Heart left ventricle (tissue), 16 donors: Measurements from ENCODE around the gene ZNF618. TPM values are rescaled to one million over a fixed set of nuclear protein-coding genes. Genes with fewer than 3 reads are reported as not detected.

Experiments
- ATAC-seq, 4 donors: fragments of 200-7000 bp; cut with Tn5 transposase; one replicate each; pipeline ENCODE4 v1.9.1; 2020 to 2022; ENCODE audit warnings: moderate library complexity in 4 of 4, mild to moderate bottlenecking in 3 of 4, moderate number of reproducible peaks in 1 of 4
- DNase-seq, 5 donors: peaks; one replicate each; pipeline ENCODE4 v3.0.0-alpha.2; 2020
- H3K27ac ChIP-seq, 12 donors: fragments of 200-600 bp; sonication (generic) in 4 of 12; one replicate each; pipeline versions ENCODE4 v1.5.0 to v1.8.0; 2016 to 2022; ENCODE audit warnings: mild to moderate bottlenecking in 2 of 12
- H3K27me3 ChIP-seq, 9 donors: fragments of 200-600 bp; sonication (generic) in 2 of 9; one replicate each; pipeline versions ENCODE4 v1.5.1 to v1.8.0; 2016 to 2022; ENCODE audit warnings: mild to moderate bottlenecking in 3 of 9
- H3K36me3 ChIP-seq, 9 donors: fragments of 200-600 bp; sonication (generic) in 2 of 9; one replicate each; pipeline versions ENCODE4 v1.5.0 to v1.8.0; 2018 to 2022; ENCODE audit warnings: mild to moderate bottlenecking in 2 of 9
- H3K4me1 ChIP-seq, 12 donors: fragments of 200-600 bp; sonication (generic) in 4 of 12; one replicate each; pipeline versions ENCODE4 v1.5.0 to v1.8.0; 2016 to 2022; ENCODE audit warnings: mild to moderate bottlenecking in 3 of 12
- H3K4me3 ChIP-seq, 12 donors: fragments of 200-600 bp; sonication (generic) in 4 of 12; one replicate each; pipeline versions ENCODE4 v1.5.0 to v1.8.0; 2017 to 2022; ENCODE audit warnings: mild to moderate bottlenecking in 9 of 12, moderate library complexity in 4 of 12
- H3K9me3 ChIP-seq, 12 donors: fragments of 200-600 bp; sonication (generic) in 4 of 12; one replicate each; pipeline versions ENCODE4 v1.5.0 to v1.8.0; 2016 to 2022; ENCODE audit warnings: mild to moderate bottlenecking in 1 of 12
- POLR2A ChIP-seq, 2 donors: fragments of 450-650 bp; IDR thresholded peaks; one replicate each; pipeline ENCODE4 v1.6.1; 2017; ENCODE audit warnings: antibody characterized with exemption in 2 of 2, mild to moderate bottlenecking in 2 of 2, moderate library complexity in 2 of 2
- WGBS, 4 donors: extraction: QIAGEN DNeasy Blood & Tissue Kit in 2 of 4; methylation state at CpG; one replicate each; pipeline versions ENCODE4 v1.1.5 to v1.1.7; 2013 to 2018; 5-methylcytosine and 5-hydroxymethylcytosine counted together
- intact Hi-C, 10 donors: fragments of 100-400 bp; cut with DNase I; formaldehyde crosslinking; loops; one replicate each; pipeline versions ENCODE4 v1.11.1 to v1.14.2; 2022
- polyA plus RNA-seq, 2 donors: library from polyadenylated mRNA; stranded (reverse); fragments of 200-250 nt; gene quantifications; one replicate each; pipeline ENCODE4 v1.2.3, GENCODE V29; 2013
- total RNA-seq, 9 donors: library from RNA; depleted of rRNA in 2 of 9; stranded (reverse); fragments of >200 nt in 2 of 9; fragmentation: NEBNext Ultra II Directional in 3 of 9; extraction: Animal tissue kit (Norgen Biotek cat#: 25700) in 3 of 9; gene quantifications; one replicate each; pipeline versions ENCODE4 v1.1.0 to v1.2.4, GENCODE V29; 2016 to 2023
- TF ChIP-seq, protein P1 (sequence below), 12 donors: fragments of 200-600 bp; sonication (generic) in 4 of 12; IDR thresholded peaks; one replicate each; pipeline versions ENCODE4 v1.5.0 to v1.8.0; 2018 to 2022; ENCODE audit warnings: antibody characterized with exemption in 12 of 12, mild to moderate bottlenecking in 5 of 12
- donor health status: ischemic (EF 13 %, LVEDD 7.1; RV severe dilation, severe dysfunction).
- donor health status: healthy with polysubstance abuse.
- donor health status: DM: no; HTN: yes; CAD: no.
- donor health status: DM: no; HTN: no; CAD: no.
- donor health status: ischemic (EF 25% LVEDD 6.9; RV normal size, moderate dysfunction).
- donor health status: ischemic (EF 25% LVEDD 5.7; RV mildly dilated, moderate dysfunction).
- donor health status: healthy.
- donor health status: DM: yes; HTN: yes; CAD: no.
- donor health status: ischemic (EF 35%, LVEDD 5.7; RV mildly dilated, moderate dysfunction).
- donor health status: nonischemic (EF 11% LVEDD 7.7; RV severe dilation, severe dysfunction).
- donor health status: DM: yes; HTN: yes; CAD: no.
- donor health status: PGD.
- donor health status: ischemic (EF 29% LVEDD 5.4; RV normal size, mild dysfunction).
- donor health status: nonischemic (EF 23%, LVEDD 6.1; RV moderate dilation, normal function).

ZNF618 gene
- total and polyA plus RNA-seq, 11 donors, result 0.81 to 4.2 (median 1.7) TPM

DNA sequence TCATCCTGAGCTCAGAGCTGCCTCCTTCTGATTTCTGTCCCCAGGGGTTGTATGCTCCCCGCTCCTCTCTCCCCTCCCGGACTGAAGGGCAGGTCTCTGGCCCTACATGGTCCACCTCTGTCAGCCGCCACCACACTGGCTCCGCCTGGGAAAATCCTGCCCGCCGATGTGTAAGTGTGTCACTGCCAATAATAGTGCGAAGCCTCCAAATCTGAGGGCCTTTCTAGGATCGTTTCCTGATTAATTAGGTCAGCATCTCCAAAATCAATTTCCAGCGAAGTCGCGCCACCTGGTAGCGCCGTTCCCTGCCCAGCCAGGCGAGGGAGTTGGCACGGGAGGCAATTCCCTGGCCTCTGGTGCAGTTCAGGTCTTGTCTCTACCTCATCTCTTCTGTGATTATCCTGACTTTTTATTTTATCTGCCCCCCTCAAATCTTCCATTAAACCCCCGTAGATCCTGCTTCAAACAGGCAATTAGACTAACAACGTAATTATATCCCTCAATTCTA is 73.5 kb downstream of the ZNF618 start:
- 94 to 97% (median 95%) methylated on average over 17 of the region's 17 CpGs for WGBS, 4 donors
- Histone ChIP-seq H3K36me3 (no peaks in the 10 kb centered on the region), H3K4me3 (no peak overlapping the region)

GRCh38 chr9:113950195-113951031 is 74.3 kb downstream of the ZNF618 start:
- TF ChIP-seq POLR2A (IDR thresholded peaks at IDR 0.05), result no peak
- TF ChIP-seq, protein P1, sequence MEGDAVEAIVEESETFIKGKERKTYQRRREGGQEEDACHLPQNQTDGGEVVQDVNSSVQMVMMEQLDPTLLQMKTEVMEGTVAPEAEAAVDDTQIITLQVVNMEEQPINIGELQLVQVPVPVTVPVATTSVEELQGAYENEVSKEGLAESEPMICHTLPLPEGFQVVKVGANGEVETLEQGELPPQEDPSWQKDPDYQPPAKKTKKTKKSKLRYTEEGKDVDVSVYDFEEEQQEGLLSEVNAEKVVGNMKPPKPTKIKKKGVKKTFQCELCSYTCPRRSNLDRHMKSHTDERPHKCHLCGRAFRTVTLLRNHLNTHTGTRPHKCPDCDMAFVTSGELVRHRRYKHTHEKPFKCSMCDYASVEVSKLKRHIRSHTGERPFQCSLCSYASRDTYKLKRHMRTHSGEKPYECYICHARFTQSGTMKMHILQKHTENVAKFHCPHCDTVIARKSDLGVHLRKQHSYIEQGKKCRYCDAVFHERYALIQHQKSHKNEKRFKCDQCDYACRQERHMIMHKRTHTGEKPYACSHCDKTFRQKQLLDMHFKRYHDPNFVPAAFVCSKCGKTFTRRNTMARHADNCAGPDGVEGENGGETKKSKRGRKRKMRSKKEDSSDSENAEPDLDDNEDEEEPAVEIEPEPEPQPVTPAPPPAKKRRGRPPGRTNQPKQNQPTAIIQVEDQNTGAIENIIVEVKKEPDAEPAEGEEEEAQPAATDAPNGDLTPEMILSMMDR (IDR thresholded peaks at IDR 0.05), result no peak
- H3K27ac ChIP-seq, result no peak overlapping the region
- no peaks in the 10 kb centered on the region for H3K9me3 ChIP-seq
- no peaks in the 10 kb centered on the region for H3K27me3 ChIP-seq
- DNase-seq, result no peak
- no peaks in the 10 kb centered on the region for H3K36me3 ChIP-seq
- no peak for ATAC-seq
- no peak overlapping the region for H3K4me3 ChIP-seq
- peaks cover 0 to 21% (median 2%) of the 10 kb centered on the region in 12 donors for H3K4me1 ChIP-seq
- intact Hi-C loops, result no loop called here
- whole genome bisulfite sequencing, 4 donors, result 93 to 96% (median 93%) methylated on average over 12 to 13 of the region's 13 CpGs

More for the DNA sequence above, 73.5 kb downstream of the ZNF618 start:
- Histone ChIP-seq H3K9me3 (no peaks in the 10 kb centered on the region), H3K27me3 (no peaks in the 10 kb centered on the region), H3K27ac (no peak overlapping the region), H3K4me1 (peaks cover 0 to 13% (median 1%) of the 10 kb centered on the region in 12 donors)
- DNase-seq (no peak), ATAC-seq (no peak)
- no peak for TF ChIP-seq POLR2A (IDR thresholded peaks at IDR 0.05)
- TF ChIP-seq, protein P1 (IDR thresholded peaks at IDR 0.05), result no peak
- intact Hi-C loops, result no loop called here

DNA sequence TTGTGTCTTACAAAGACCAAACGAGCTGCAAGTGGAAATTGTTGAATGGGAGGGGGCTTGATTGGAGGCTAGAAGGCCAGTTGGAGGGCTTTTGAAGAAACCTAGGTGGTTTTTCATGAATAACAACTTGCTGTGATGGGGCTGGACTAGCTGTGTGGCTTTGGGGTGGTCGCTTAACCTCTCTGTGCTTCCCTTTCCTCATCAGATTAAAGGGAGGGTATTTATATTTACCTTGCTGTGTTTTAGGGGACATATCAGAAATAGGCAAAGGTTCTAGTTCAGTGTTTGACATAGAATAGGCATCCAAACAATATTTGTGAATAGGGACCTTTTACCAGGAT is 74.9 kb downstream of the ZNF618 start:
- ATAC-seq (no peak), DNase-seq (no peak)
- Histone ChIP-seq H3K27me3 (no peaks in the 10 kb centered on the region), H3K27ac (no peak overlapping the region), H3K36me3 (no peaks in the 10 kb centered on the region), H3K4me3 (no peak overlapping the region), H3K9me3 (no peaks in the 10 kb centered on the region), H3K4me1 (peaks cover 0 to 27% (median 5%) of the 10 kb centered on the region in 12 donors)
- intact Hi-C loops, result no loop called here
- WGBS, 4 donors, result 91 to 93% (median 91%) methylated on average over 2 of the region's 2 CpGs
- no peak for TF ChIP-seq POLR2A (IDR thresholded peaks at IDR 0.05)
- TF ChIP-seq, protein P1 (IDR thresholded peaks at IDR 0.05), result no peak

DNA sequence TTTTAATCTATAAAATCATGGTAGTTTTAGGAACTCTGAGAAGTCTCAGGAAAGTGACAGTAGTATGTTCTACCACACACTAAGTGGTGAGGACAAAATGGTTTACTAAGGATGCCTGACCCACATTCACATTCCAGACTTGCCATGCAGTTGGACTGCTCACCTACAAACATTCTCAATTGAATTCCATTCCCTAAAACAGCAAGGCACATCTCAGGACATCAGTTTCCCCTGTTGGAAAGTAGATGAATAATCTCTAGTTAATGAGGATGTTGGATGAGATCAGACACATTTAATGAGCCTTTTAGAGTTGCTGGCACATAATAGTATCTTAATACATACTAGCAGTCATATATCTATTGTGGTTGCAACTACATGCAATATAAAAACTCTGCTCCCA is 76.6 kb downstream of the ZNF618 start:
- Histone ChIP-seq H3K9me3 (no peaks in the 10 kb centered on the region), H3K27me3 (no peaks in the 10 kb centered on the region), H3K4me3 (no peak overlapping the region), H3K27ac (no peak overlapping the region), H3K36me3 (no peaks in the 10 kb centered on the region), H3K4me1 (peaks cover 0 to 29% (median 6%) of the 10 kb centered on the region in 12 donors)
- intact Hi-C loops, result no loop called here
- no peak for TF ChIP-seq POLR2A (IDR thresholded peaks at IDR 0.05)
- TF ChIP-seq, protein P1 (IDR thresholded peaks at IDR 0.05), result no peak
- DNase-seq, result no peak
- ATAC-seq, result no peak
